Measurements from ENCODE around the gene ADGRV1. TPM values are rescaled to one million over a fixed set of nuclear protein-coding genes. Genes with fewer than 3 reads are reported as not detected.

The ADGRV1 gene
- total RNA-seq, 1 experiment from 2014 or later, result 64.8 TPM

- peaks cover 5 to 12% (median 5%) of the 10 kb centered on the region in 3 experiments; a peak in 6 of 7 replicates for H3K36me3 Mint-ChIP-seq (ENCODE audit: insufficient read depth in 1 of 3, low read depth in 3 of 3)
Observed at GRCh38 chr5:90700299-90700698, 141.7 kb downstream of the ADGRV1 start.

More at GRCh38 chr5:90700299-90700698, 141.7 kb downstream of the ADGRV1 start:
- no peak overlapping the region for H4K91ac ChIP-seq (ENCODE audit: insufficient read length, low read depth, low read length)
- H2BK15ac ChIP-seq (ENCODE audit: low read depth, low read length), result no peak overlapping the region
- H4K5ac ChIP-seq (ENCODE audit: insufficient read length, low read depth, low read length), result no peak overlapping the region
- H2BK12ac ChIP-seq (ENCODE audit: insufficient read length, low read depth, low read length), result no peak overlapping the region
- H3T11ph ChIP-seq (ENCODE audit: low read length), result no peak overlapping the region
- Mint-ChIP-seq H3K27ac (no peak overlapping the region), H3K9me3 (no peaks in the 10 kb centered on the region), H3K27me3 (ENCODE audit: low read depth) (no peaks in the 10 kb centered on the region), H3K4me3 (no peak overlapping the region), H3K4me1 (peaks cover 0 to 5% of the 10 kb centered on the region in 2 experiments; a peak in 2 of 4 replicates)
- no peak overlapping the region for H4K8ac ChIP-seq (replicated peaks; ENCODE audit: insufficient read length, low read depth, low read length)
- no peak overlapping the region for H3K23ac ChIP-seq (ENCODE audit: insufficient read length, low read depth, low read length)
- no peaks in the 10 kb centered on the region for H3K79me1 ChIP-seq (ENCODE audit: insufficient read depth, low read depth, low read length, poor library complexity, severe bottlenecking)
- H4K20me1 ChIP-seq (ENCODE audit: control insufficient read depth, insufficient read depth, insufficient read length), result no peaks in the 10 kb centered on the region
- no peak overlapping the region for H2AK5ac ChIP-seq (ENCODE audit: insufficient read length, low read length)
- H2AFZ ChIP-seq (ENCODE audit: low read length), result no peak overlapping the region
- no peaks in the 10 kb centered on the region for H3K23me2 ChIP-seq (ENCODE audit: insufficient read length, low read depth, low read length, poor library complexity, severe bottlenecking)
- H3K4me1 ChIP-seq (ENCODE audit: insufficient read depth, low read length), result no peaks in the 10 kb centered on the region
- no peaks in the 10 kb centered on the region for H3K27me3 ChIP-seq (ENCODE audit: insufficient read depth, low read length)
- H2BK120ac ChIP-seq (ENCODE audit: low read depth, low read length, poor library complexity, severe bottlenecking), result no peak overlapping the region
- no peak overlapping the region for H3K27ac ChIP-seq (ENCODE audit: insufficient read length, low read depth, low read length)
- DNase-seq, result no peak
- H2BK5ac ChIP-seq (ENCODE audit: insufficient read length, low read length), result no peak overlapping the region
- H3K56ac ChIP-seq (ENCODE audit: insufficient read length, low read depth, low read length), result no peak overlapping the region
- H3K18ac ChIP-seq (ENCODE audit: insufficient read length, low read depth, low read length), result no peak overlapping the region
- no peaks in the 10 kb centered on the region for H3K79me2 ChIP-seq (ENCODE audit: insufficient read depth, low read length)
- no peak overlapping the region for H3K9ac ChIP-seq (ENCODE audit: extremely low read depth, insufficient read length, low read length)
- no peak overlapping the region for H3K4me2 ChIP-seq (ENCODE audit: insufficient read depth, insufficient read length, low read length)
- H3K4ac ChIP-seq (ENCODE audit: low read depth, low read length), result no peak overlapping the region
- H3K14ac ChIP-seq (ENCODE audit: insufficient read depth, low read length), result no peak overlapping the region
- no peaks in the 10 kb centered on the region for H3K9me3 ChIP-seq (ENCODE audit: control insufficient read depth, low read depth, low read length)
- WGBS (ENCODE audit: extremely low coverage, insufficient read length, low lambda C conversion rate), result no CpG with 5 or more reads among the region's 2 CpGs
- H2BK20ac ChIP-seq (ENCODE audit: low read depth, low read length, poor library complexity, severe bottlenecking), result no peak overlapping the region
- TF ChIP-seq, protein P1, sequence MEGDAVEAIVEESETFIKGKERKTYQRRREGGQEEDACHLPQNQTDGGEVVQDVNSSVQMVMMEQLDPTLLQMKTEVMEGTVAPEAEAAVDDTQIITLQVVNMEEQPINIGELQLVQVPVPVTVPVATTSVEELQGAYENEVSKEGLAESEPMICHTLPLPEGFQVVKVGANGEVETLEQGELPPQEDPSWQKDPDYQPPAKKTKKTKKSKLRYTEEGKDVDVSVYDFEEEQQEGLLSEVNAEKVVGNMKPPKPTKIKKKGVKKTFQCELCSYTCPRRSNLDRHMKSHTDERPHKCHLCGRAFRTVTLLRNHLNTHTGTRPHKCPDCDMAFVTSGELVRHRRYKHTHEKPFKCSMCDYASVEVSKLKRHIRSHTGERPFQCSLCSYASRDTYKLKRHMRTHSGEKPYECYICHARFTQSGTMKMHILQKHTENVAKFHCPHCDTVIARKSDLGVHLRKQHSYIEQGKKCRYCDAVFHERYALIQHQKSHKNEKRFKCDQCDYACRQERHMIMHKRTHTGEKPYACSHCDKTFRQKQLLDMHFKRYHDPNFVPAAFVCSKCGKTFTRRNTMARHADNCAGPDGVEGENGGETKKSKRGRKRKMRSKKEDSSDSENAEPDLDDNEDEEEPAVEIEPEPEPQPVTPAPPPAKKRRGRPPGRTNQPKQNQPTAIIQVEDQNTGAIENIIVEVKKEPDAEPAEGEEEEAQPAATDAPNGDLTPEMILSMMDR (conservative IDR thresholded peaks at IDR 0.05), result no peak

Data from H9 (cell line).